ENCODE measurements around the gene CACNG4.

CACNG4 gene

GRCh38 chr17:67041531-67041930 lies 77.0 kb downstream of the CACNG4 start:
- no peak overlapping the region for H3K4me3 ChIP-seq (ENCODE audit: low read depth, low read length)
- TF ChIP-seq CTCF (IDR thresholded peaks at IDR 0.05; ENCODE audit: borderline replicate concordance, insufficient read depth, low read depth, low read length) = no peak

- TF ChIP-seq CTCF (IDR thresholded peaks at IDR 0.05; ENCODE audit: borderline replicate concordance, insufficient read depth, low read depth, low read length) = no peak
These were observed 77.7 kb downstream of the CACNG4 start for GRCh38 chr17:67041941-67042899.

GRCh38 chr17:67043283-67043682 lies 78.8 kb downstream of the CACNG4 start:
- H3K4me3 ChIP-seq (ENCODE audit: low read depth, low read length) = no peak overlapping the region
- no peak for TF ChIP-seq CTCF (IDR thresholded peaks at IDR 0.05; ENCODE audit: borderline replicate concordance, insufficient read depth, low read depth, low read length)

More at GRCh38 chr17:67041941-67042899, 77.7 kb downstream of the CACNG4 start:
- H3K4me3 ChIP-seq (ENCODE audit: low read depth, low read length) = no peak overlapping the region

DNA sequence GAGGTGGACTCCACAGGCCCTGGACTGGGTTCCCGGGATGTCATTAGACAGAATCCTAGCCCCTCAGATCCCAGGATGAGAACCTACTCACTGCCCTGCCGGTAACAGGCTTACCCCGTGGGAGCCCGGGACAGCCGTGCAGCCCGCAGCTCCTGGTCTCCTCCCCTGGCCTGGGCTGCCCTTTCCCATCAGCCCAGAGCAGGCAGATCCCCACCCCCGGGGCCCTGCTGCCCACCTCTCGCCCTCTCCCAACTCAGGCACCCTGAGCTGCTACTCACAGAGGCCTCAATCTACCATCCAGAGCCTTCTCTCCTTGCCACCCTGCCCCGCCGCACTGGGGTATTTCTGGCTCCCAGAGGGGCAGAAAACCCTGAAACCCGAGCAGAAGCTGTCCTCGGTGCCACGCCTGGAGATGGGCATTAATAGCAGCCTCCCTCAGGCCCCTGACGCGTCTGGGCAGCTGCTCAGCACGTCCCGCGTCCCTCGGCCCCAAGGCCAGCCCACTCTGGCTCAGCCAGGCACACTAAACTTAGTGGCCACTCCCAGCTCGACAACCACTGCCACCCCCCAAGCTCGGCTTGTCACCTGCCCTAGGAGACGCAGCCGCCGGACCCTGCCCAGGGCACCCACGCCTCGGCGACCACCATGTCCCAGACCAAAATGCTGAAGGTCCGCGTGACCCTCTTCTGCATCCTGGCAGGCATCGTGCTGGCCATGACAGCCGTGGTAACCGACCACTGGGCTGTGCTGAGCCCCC lies 79.7 kb downstream of the CACNG4 start, which contains the start of gene CACNG1:
CACNG1 (plus strand) TSS at position 539 of the 757 bp plus-strand sequence; CDS start at position 646, 107 bp downstream.
- H3K4me3 ChIP-seq (ENCODE audit: low read depth, low read length) = no peak within 1 kb of the TSS
- TF ChIP-seq CTCF (IDR thresholded peaks at IDR 0.05; ENCODE audit: borderline replicate concordance, insufficient read depth, low read depth, low read length) = no peak

- TF ChIP-seq CTCF (IDR thresholded peaks at IDR 0.05; ENCODE audit: borderline replicate concordance, insufficient read depth, low read depth, low read length) = no peak
- no peak overlapping the region for H3K4me3 ChIP-seq (ENCODE audit: low read depth, low read length)
These were observed 80.4 kb downstream of the CACNG4 start for GRCh38 chr17:67044940-67045339.

GRCh38 chr17:67046398-67046797 lies 81.9 kb downstream of the CACNG4 start:
- no peak overlapping the region for H3K4me3 ChIP-seq (ENCODE audit: low read depth, low read length)
- TF ChIP-seq CTCF (IDR thresholded peaks at IDR 0.05; ENCODE audit: borderline replicate concordance, insufficient read depth, low read depth, low read length) = no peak
